ENCODE measurements around the gene TRIM46.
"Not testable (repeated sequence)": the region's sequence is repeated elsewhere in the genome, so short reads cannot be mapped to it uniquely, and the experiment has no call there.

GRCh38 chr1:155214702-155215101, 41.1 kb downstream of the TRIM46 start:
- TF ChIP-seq CTCF (conservative IDR thresholded peaks at IDR 0.05; ENCODE audit: low read depth, low read length); EZH2phosphoT487 (IDR thresholded peaks at IDR 0.05; ENCODE audit: borderline replicate concordance, low read length): not testable (repeated sequence)

Data from PC-3 (cell line).